Measurements from ENCODE around the gene CCL24.

- TF ChIP-seq CTCF (conservative IDR thresholded peaks at IDR 0.05; ENCODE audit: low read depth, low read length) = no peak
- TF ChIP-seq EZH2 (IDR thresholded peaks at IDR 0.05; ENCODE audit: borderline replicate concordance, low read depth, low read length, poor library complexity, severe bottlenecking) = no peak
Observed at GRCh38 chr7:75804004-75804403, 9.6 kb downstream of the CCL24 start.

All from A673 (cell line).